ENCODE results near the gene CCDC9B.

DNA sequence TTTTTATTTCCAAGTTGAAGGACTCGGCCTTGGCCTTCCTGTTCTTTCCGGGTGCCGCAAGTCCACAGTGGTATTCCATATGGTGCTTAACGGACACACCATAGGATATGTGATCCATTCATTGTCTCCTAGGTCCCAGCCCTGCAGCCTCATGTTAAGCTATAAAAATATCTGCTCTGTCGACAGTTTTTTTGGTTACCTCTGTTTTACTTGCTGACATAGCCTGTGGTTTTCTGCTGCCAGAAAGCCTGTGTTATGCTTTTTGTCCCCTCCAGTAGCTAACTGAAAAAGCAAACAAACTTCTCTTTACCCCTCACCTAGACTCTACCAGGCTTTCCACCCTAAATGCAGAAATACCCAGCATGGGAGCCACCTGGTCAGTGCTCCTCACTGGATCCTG is 12.0 kb downstream of the CCDC9B start:
- TF ChIP-seq, protein P1, sequence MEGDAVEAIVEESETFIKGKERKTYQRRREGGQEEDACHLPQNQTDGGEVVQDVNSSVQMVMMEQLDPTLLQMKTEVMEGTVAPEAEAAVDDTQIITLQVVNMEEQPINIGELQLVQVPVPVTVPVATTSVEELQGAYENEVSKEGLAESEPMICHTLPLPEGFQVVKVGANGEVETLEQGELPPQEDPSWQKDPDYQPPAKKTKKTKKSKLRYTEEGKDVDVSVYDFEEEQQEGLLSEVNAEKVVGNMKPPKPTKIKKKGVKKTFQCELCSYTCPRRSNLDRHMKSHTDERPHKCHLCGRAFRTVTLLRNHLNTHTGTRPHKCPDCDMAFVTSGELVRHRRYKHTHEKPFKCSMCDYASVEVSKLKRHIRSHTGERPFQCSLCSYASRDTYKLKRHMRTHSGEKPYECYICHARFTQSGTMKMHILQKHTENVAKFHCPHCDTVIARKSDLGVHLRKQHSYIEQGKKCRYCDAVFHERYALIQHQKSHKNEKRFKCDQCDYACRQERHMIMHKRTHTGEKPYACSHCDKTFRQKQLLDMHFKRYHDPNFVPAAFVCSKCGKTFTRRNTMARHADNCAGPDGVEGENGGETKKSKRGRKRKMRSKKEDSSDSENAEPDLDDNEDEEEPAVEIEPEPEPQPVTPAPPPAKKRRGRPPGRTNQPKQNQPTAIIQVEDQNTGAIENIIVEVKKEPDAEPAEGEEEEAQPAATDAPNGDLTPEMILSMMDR (conservative IDR thresholded peaks at IDR 0.05 in 1 of 2, IDR thresholded peaks at IDR 0.05 in 1 of 2; ENCODE audit: low read depth in 1 of 2, low read length in 2 of 2), result no peak
- no peak for TF ChIP-seq EZH2 (IDR thresholded peaks at IDR 0.05; ENCODE audit: low read length, missing control alignments)
